CD4-positive, alpha-beta T cell (primary cell): ENCODE data around the gene UNKL. TPM values are rescaled to one million over a fixed set of nuclear protein-coding genes. Genes with fewer than 3 reads are reported as not detected.

Experiments
- ATAC-seq: fragments of 200-7000 bp; cut with Tn5 transposase; one replicate; pipeline ENCODE4 v1.10.0; 2022; ENCODE audit warnings: mild to moderate bottlenecking; ENCODE audit not compliant: poor library complexity
- CTCF ChIA-PET: fragments of 350-600 bp; sonication (Branson Sonifier 250); formaldehyde crosslinking; loops from one replicate; lab custom pipeline; 2021; ENCODE audit warnings: antibody characterized with exemption, inconsistent platforms; lab: Charles Lee
- POLR2A ChIA-PET: fragments of 350-600 bp; sonication (Branson Sonifier 250); formaldehyde crosslinking; loops from one replicate; lab custom pipeline; 2021; ENCODE audit warnings: antibody characterized with exemption, inconsistent platforms; lab: Charles Lee
- DNase-seq, 14 experiments: peaks; one replicate each; pipeline ENCODE4 v3.0.0-alpha.2; 2013 to 2020; ENCODE audit warnings: mixed read lengths in 2 of 14
- H3K27ac ChIP-seq, 2 donors: one replicate each; pipeline versions ENCODE4 v1.5.1 to v1.7.0; 2013; ENCODE audit warnings: low read length in 2 of 2, low read depth in 1 of 2, mild to moderate bottlenecking in 1 of 2
- H3K27me3 ChIP-seq, 2 experiments: 1 replicate in 1 of 2; 2 replicates in 1 of 2; pipeline versions ENCODE4 v1.6.1 to v1.7.0; 2013; ENCODE audit warnings: low read length in 2 of 2, control low read depth in 1 of 2, mild to moderate bottlenecking in 1 of 2, moderate library complexity in 1 of 2; ENCODE audit not compliant: insufficient read depth in 2 of 2, control insufficient read depth in 1 of 2
- H3K36me3 ChIP-seq: one replicate; pipeline ENCODE4 v1.6.1; 2013; ENCODE audit warnings: low read length, control low read depth; ENCODE audit not compliant: insufficient read depth
- H3K4me1 ChIP-seq: one replicate; pipeline ENCODE4 v1.6.1; 2013; ENCODE audit warnings: low read length, control low read depth; ENCODE audit not compliant: insufficient read depth
- H3K4me3 ChIP-seq: one replicate; pipeline ENCODE4 v1.5.1; 2013; ENCODE audit warnings: mild to moderate bottlenecking, low read length, moderate library complexity
- H3K9me3 ChIP-seq, 2 experiments: 1 replicate in 1 of 2; 2 replicates in 1 of 2; pipeline versions ENCODE4 v1.6.1 to v1.7.0; 2013; ENCODE audit warnings: low read length in 2 of 2, mild to moderate bottlenecking in 2 of 2, control low read depth in 1 of 2, moderate library complexity in 1 of 2; ENCODE audit not compliant: control insufficient read depth in 1 of 2, insufficient read depth in 1 of 2
- H3K27ac Mint-ChIP-seq: one replicate; pipeline ENCODE4 v1.8.0; 2020; ENCODE audit warnings: mixed read lengths
- H3K27me3 Mint-ChIP-seq: one replicate; pipeline ENCODE4 v1.8.0; 2021; ENCODE audit warnings: mixed read lengths
- H3K36me3 Mint-ChIP-seq: one replicate; pipeline ENCODE4 v1.8.0; 2021; ENCODE audit warnings: low read depth, mixed read lengths
- H3K4me1 Mint-ChIP-seq: one replicate; pipeline ENCODE4 v1.8.0; 2021; ENCODE audit warnings: low read depth, mixed read lengths
- H3K4me3 Mint-ChIP-seq: one replicate; pipeline ENCODE4 v1.8.0; 2020; ENCODE audit warnings: mild to moderate bottlenecking, mixed read lengths
- H3K9me3 Mint-ChIP-seq: one replicate; pipeline ENCODE4 v1.8.0; 2020; ENCODE audit warnings: mixed read lengths
- intact Hi-C, 2 experiments: fragments of 100-400 bp; cut with DNase I in 1 of 2; cut with micrococcal nuclease in 1 of 2; formaldehyde crosslinking; loops; one replicate each; pipeline versions ENCODE4 v1.15.1 to v1.9.0; 2023 to 2025; cut with DNase I, micrococcal nuclease
- total RNA-seq, 174 experiments: library from RNA in 2 of 174; stranded (reverse) in 2 of 174; gene quantifications; one replicate each; pipeline ENCODE4 v1.2.3 and lab custom pipeline; 2021 to 2026
- TF ChIP-seq, protein P1 (sequence below): fragments of 200-600 bp; IDR thresholded peaks from one replicate; pipeline ENCODE4 v1.8.0; 2022; ENCODE audit warnings: antibody characterized with exemption, mild to moderate bottlenecking

Gene UNKL
- total RNA-seq, 2 experiments from 2014 or later, result 52.6 to 53.2 TPM

DNA sequence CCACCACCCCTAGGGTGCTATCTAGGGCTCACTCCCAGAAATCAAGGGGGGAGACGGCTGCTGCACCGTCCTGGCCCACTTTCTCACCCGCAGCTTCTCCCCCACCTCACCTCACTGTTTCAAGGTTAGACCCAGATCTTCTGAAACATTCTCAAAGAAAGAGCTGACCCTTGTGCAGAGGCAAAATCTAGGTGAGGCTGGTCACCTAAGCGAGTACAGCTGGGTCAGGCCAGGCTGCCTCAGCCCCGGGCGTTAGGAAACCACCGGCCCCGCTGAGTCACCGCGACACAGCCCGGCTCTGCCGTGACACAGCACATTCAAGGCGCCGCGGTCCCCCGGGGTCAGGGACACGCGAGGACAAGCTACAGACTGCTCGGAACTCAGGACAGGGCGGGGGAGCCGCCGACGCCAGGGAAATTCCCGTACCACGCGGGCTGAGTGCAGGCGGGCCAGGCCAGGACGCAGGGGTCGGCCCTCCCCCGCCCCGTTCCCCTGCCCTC, 35.6 kb downstream of the UNKL start:
- Mint-ChIP-seq H3K4me1 (peaks cover 9% of the 10 kb centered on the region), H3K9me3 (no peaks in the 10 kb centered on the region), H3K4me3 (no peak overlapping the region), H3K27ac (no peak overlapping the region), H3K36me3 (peaks cover 33% of the 10 kb centered on the region), H3K27me3 (no peaks in the 10 kb centered on the region)
- intact Hi-C loops, result no loop called here
- ChIA-PET CTCF (interaction anchor here (3.8 kb wide), 1 partner anchor 15 kb away, joined by 15 read pairs; no protein-coding TSS in a partner anchor), POLR2A (interaction anchor here (2.9 kb wide), 1 partner anchor 42 kb away, joined by 7 read pairs; the partner anchor contains the start of gene UQCC4)
- Histone ChIP-seq H3K36me3 (peaks cover 41% of the 10 kb centered on the region), H3K27me3 (no peaks in the 10 kb centered on the region), H3K9me3 (no peaks in the 10 kb centered on the region), H3K4me1 (peaks cover 23% of the 10 kb centered on the region), H3K4me3 (peak overlapping the region; percentile 26), H3K27ac (no peak overlapping the region)
- TF ChIP-seq, protein P1, sequence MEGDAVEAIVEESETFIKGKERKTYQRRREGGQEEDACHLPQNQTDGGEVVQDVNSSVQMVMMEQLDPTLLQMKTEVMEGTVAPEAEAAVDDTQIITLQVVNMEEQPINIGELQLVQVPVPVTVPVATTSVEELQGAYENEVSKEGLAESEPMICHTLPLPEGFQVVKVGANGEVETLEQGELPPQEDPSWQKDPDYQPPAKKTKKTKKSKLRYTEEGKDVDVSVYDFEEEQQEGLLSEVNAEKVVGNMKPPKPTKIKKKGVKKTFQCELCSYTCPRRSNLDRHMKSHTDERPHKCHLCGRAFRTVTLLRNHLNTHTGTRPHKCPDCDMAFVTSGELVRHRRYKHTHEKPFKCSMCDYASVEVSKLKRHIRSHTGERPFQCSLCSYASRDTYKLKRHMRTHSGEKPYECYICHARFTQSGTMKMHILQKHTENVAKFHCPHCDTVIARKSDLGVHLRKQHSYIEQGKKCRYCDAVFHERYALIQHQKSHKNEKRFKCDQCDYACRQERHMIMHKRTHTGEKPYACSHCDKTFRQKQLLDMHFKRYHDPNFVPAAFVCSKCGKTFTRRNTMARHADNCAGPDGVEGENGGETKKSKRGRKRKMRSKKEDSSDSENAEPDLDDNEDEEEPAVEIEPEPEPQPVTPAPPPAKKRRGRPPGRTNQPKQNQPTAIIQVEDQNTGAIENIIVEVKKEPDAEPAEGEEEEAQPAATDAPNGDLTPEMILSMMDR, result no peak
- ATAC-seq, result peak; percentile 60
- peak in 12 of 14 experiments; percentile 7 to 90 (median 38) for DNase-seq

DNA sequence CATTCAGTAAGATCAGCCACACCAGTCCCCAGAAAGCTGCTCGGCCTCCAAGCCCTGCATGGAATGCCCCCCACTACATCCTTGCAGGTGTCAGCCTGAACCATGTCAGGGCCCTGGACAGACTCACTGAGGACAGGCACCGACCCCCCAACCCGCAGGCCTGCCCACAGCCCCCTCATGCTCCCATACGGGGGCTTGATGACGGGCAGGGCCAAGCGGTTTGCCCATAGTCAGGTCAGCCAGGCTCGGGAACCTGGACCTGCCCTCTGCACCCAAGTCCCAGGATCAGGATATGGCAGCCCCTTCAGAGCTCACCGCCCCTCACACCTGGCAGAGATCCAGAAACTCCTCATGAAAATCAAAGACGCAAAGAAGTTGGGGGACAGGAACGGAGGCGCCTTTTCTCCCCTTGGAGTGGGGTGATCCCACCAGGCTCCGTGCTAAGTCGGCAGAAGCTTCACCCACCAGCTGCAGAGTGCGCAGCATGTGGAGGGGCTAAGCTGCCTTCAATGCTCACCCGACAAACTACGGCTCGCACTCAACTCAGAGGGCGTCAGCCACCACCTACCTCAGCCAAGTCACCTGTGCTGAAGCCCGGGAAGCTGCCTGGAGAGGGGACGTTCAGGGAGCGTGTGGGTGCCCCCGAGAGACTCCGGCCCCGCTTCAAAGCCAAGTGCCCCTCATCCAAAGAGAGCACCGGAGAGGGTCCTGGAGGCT, 36.3 kb downstream of the UNKL start:
- DNase-seq (no peak), ATAC-seq (no peak)
- H3K27ac ChIP-seq, result no peak overlapping the region
- no peaks in the 10 kb centered on the region for H3K27me3 ChIP-seq
- TF ChIP-seq, protein P1, result no peak
- Mint-ChIP-seq H3K36me3 (peaks cover 33% of the 10 kb centered on the region), H3K9me3 (no peaks in the 10 kb centered on the region), H3K27ac (peak overlapping the region; percentile 24), H3K4me3 (peak overlapping the region; percentile 58), H3K4me1 (peaks cover 9% of the 10 kb centered on the region), H3K27me3 (no peaks in the 10 kb centered on the region)
- H3K4me1 ChIP-seq, result peaks cover 23% of the 10 kb centered on the region
- H3K9me3 ChIP-seq, result no peaks in the 10 kb centered on the region
- no peak overlapping the region for H3K4me3 ChIP-seq
- ChIA-PET CTCF (interaction anchor here (3.8 kb wide), 1 partner anchor 15 kb away, joined by 15 read pairs; no protein-coding TSS in a partner anchor), POLR2A (interaction anchor here (2.9 kb wide), 1 partner anchor 42 kb away, joined by 7 read pairs; the partner anchor contains the start of gene UQCC4)
- intact Hi-C loops, result no loop called here
- peaks cover 35% of the 10 kb centered on the region for H3K36me3 ChIP-seq

DNA sequence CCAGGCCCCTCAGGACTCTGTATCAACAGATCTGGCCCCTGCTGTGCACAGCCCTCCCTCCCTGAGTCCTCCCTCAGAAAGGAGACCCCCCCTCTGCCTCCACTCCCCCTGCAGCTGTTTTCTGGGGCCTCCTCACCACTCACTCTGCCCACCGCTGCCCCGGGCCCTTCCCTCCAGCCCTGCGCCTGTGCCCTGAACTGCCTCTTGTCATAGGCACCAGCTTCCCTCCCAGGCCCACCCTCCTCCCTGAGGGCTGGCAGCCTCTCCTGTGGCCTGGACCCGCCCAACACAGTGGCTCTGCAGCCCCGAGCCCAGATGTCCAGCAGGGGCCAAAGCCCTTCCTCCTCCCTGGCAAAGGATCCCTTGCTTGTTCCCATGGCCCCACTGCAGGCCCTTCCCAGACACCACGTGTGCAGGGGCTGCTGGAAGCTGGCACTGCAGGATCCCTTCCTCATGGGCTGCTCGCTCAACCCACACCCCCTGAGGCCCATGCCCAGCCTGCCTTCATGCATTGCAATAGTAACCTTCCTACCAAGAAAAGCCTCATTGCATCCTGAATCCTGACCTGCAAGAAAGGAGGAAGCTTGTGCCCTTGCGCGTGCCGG, 37.0 kb downstream of the UNKL start:
- H3K4me1 Mint-ChIP-seq, result peaks cover 9% of the 10 kb centered on the region
- DNase-seq (no peak), ATAC-seq (no peak)
- H3K27ac Mint-ChIP-seq, result peak overlapping the region; percentile 24
- CTCF ChIA-PET, result no interaction called here
- Histone ChIP-seq H3K9me3 (no peaks in the 10 kb centered on the region), H3K27me3 (no peaks in the 10 kb centered on the region), H3K4me1 (peaks cover 23% of the 10 kb centered on the region), H3K4me3 (no peak overlapping the region), H3K36me3 (peaks cover 34% of the 10 kb centered on the region), H3K27ac (no peak overlapping the region)
- peaks cover 33% of the 10 kb centered on the region for H3K36me3 Mint-ChIP-seq
- intact Hi-C loops, result no loop called here
- POLR2A ChIA-PET, result interaction anchor here (2.9 kb wide), 1 partner anchor 43 kb away, joined by 7 read pairs; the partner anchor contains the start of gene UQCC4
- TF ChIP-seq, protein P1, result no peak
- no peaks in the 10 kb centered on the region for H3K9me3 Mint-ChIP-seq
- H3K27me3 Mint-ChIP-seq, result no peaks in the 10 kb centered on the region
- no peak overlapping the region for H3K4me3 Mint-ChIP-seq
